Fibroblast of gingiva (primary cell): ENCODE measurements around the gene PDE4B.
"Not testable (repeated sequence)": the region's sequence is repeated elsewhere in the genome, so short reads cannot be mapped to it uniquely, and the experiment has no call there.

ENCODE experiments used
- DNase-seq: peaks from one replicate; pipeline ENCODE4 v3.0.0-alpha.2; 2011; ENCODE audit warnings: low read depth

PDE4B gene

GRCh38 chr1:66312271-66312990 lies 519.7 kb downstream of the PDE4B start:
- peak; percentile 45 for DNase-seq

- peak; percentile 19 for DNase-seq
These were observed 520.7 kb downstream of the PDE4B start for GRCh38 chr1:66313429-66313828.

- no peak for DNase-seq
These were observed 523.0 kb downstream of the PDE4B start for GRCh38 chr1:66315671-66316070.

- peak; percentile 53 for DNase-seq
These were observed 524.0 kb downstream of the PDE4B start for GRCh38 chr1:66316464-66317247.

- no peak for DNase-seq
These were observed 524.5 kb downstream of the PDE4B start for GRCh38 chr1:66317248-66317515.

- DNase-seq, result no peak
These were observed 527.5 kb downstream of the PDE4B start for GRCh38 chr1:66320231-66320630.

GRCh38 chr1:66322462-66322861 lies 529.8 kb downstream of the PDE4B start:
- not testable (repeated sequence) for DNase-seq

- no peak for DNase-seq
These were observed 531.4 kb downstream of the PDE4B start for GRCh38 chr1:66323958-66324625.

GRCh38 chr1:66325594-66326380 lies 533.1 kb downstream of the PDE4B start:
- DNase-seq, result no peak

- no peak for DNase-seq
These were observed 534.2 kb downstream of the PDE4B start for GRCh38 chr1:66326867-66327266.

GRCh38 chr1:66327588-66327987 lies 534.9 kb downstream of the PDE4B start:
- no peak for DNase-seq

- DNase-seq, result no peak
These were observed 536.2 kb downstream of the PDE4B start for GRCh38 chr1:66328896-66329295.

- DNase-seq, result no peak
These were observed 538.0 kb downstream of the PDE4B start for GRCh38 chr1:66330722-66331141.

GRCh38 chr1:66331658-66332547 lies 539.2 kb downstream of the PDE4B start:
- peak; percentile 76 for DNase-seq

- DNase-seq, result no peak
These were observed 539.8 kb downstream of the PDE4B start for GRCh38 chr1:66332548-66332901.

- DNase-seq, result no peak
These were observed 540.9 kb downstream of the PDE4B start for GRCh38 chr1:66333466-66334199.

- DNase-seq, result no peak
These were observed 541.6 kb downstream of the PDE4B start for GRCh38 chr1:66334318-66334717.

- no peak for DNase-seq
These were observed 542.4 kb downstream of the PDE4B start for GRCh38 chr1:66335125-66335524.

GRCh38 chr1:66335859-66336640 lies 543.4 kb downstream of the PDE4B start:
- peak; percentile 26 for DNase-seq

GRCh38 chr1:66336641-66336990 lies 543.9 kb downstream of the PDE4B start:
- no peak for DNase-seq
